D341Med (cell line): Measurements from ENCODE around the gene ROPN1L.

Experiments
- DNase-seq: peaks from one replicate; pipeline ENCODE4 v3.0.0; 2012; ENCODE audit warnings: low spot score

Gene ROPN1L

DNA sequence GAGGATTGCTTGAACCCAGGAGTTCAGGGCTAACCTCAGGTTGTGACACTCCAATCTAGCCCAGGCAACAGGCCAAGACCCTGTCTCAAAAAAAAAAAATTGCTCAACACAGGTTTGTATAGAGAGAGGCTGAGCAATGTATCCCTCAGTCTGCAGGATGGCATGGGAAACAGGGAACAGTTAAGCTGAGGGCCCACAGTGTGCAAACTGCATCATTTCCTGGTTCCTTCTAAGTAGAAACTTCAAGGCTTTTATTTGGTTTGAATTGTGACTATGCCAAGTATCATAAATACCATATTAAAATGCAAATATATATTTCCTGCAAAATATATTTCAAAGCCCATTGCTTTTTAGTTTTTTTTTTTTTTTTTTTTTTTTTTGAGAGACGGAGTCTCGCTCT is 13.7 kb upstream of the ROPN1L start:
- DNase-seq: no peak

- no peak for DNase-seq
Measured at GRCh38 chr5:10431415-10431814, 10.3 kb upstream of the ROPN1L start.

DNA sequence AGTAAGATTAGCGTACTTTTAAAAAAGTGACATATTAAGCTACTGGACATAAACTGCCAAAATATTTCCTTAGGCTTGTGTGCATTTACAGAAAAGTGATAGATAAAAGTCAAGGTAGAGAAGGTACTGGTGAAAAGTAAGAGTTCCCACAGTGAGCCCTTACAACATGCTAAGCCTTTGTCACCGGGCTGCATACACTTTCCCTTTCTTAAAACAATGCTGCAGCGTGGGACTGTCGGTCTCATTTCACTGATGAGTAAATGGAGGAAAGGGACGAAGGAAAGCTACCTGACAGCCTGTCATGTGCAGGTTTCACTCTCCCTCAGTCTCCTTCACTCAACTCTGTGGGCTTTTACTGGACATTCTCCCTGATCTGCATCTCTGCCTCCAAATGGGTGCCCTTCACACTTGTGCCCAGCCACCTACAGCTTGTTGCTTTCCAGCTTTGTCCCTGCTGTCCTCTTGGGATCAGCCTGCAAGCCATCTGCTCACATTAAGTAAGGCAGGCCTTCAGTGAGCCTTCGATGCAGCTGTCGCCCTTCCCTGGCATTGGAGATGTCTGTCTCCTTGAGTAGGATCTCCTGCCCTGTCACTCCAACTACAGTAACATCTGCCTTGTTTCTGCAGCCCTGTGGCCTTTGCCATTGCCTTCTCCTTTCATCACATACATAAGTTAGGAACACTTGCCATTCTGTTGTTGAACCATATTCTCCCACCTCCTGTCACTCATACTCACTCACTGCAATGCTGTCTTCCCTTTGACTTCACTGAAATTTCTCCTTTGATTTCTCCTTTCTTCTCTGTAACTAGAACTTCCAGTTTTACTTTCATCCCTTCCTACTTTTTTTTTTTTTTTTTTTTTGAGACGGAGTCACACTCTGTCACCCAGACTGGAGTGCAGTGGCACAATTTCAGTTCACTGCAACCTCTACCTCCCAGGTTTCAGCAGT is 9.3 kb upstream of the ROPN1L start:
- DNase-seq: peak; percentile 78

GRCh38 chr5:10434392-10434791 is 7.3 kb upstream of the ROPN1L start:
- no peak for DNase-seq

GRCh38 chr5:10438301-10438700 is 3.4 kb upstream of the ROPN1L start:
- no peak for DNase-seq

GRCh38 chr5:10439692-10440091 is 2.0 kb upstream of the ROPN1L start:
- DNase-seq: no peak

DNA sequence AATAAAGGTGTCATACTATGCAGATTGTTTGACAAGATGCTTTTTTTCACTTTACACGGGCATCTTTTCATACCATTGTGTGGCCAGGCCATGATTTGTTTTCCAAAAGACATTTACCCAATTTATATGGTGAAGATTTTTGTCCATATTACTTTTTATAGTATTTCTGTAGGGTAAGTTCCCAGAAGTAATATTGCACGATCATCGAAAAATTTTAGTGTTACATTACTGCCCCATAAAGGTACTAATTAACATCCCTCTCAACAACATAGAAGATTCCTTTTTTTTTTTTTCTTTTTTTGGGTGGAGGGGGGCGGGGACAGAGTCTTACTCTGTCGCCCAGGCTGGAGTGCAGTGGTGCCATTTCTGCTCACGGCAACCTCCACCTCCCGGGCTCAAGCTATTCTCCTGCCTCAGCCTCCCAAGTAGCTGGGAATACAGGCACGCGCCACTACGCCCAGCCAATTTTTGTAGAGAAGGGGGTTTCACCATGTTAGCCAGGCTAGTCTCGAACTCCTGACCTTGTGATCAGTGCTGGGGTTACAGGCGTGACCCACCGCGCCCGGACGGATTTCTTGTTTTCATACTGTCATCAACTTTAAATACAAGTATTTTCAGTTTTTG is 1.2 kb upstream of the ROPN1L start:
- no peak for DNase-seq

DNA sequence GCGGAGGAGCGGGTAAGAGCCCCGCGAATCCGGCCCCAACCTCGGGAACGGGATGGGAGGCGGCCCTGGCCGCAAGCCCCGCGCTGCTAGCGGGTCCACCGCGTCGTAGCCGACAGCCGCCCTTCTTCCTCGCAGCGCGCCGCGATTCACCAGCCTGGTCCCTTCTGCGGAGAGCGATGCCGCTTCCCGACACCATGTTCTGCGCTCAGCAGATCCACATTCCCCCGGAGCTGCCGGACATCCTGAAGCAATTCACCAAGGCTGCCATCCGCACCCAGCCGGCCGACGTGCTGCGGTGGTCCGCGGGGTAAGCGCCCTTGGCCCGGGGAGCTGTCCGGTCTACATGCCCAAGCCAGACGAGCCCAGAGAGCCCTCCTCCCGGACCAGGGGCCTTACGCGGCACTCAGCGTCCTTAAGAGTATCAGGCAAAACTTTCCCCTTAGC is 335 bp downstream of the ROPN1L start:
- no peak for DNase-seq

- DNase-seq: no peak
Measured at GRCh38 chr5:10442576-10442975, 897 bp downstream of the ROPN1L start.

DNA sequence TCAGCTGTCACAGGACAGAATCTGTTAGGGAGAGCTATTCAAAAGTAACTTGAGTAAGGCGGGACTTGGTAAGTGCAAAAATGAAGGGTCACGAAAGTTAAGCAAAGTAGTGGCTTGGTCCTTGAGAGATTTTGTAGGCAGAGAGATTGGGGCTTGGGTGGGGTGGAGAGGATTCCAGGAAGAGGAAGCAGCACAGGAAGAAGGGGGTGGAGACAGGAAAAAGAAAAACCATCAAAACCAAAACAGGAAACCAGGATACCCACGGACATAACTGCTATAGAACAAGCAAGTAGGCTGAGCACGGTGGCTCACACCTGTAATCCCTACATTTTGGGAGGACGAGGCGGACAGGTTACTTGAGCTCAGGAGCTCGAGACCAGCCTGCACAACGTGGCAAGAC is 3.7 kb downstream of the ROPN1L start:
- DNase-seq: no peak

GRCh38 chr5:10446490-10446889 is 4.8 kb downstream of the ROPN1L start:
- no peak for DNase-seq

GRCh38 chr5:10447041-10447440 is 5.4 kb downstream of the ROPN1L start:
- no peak for DNase-seq

- no peak for DNase-seq
Measured at GRCh38 chr5:10448754-10449360, 7.2 kb downstream of the ROPN1L start.

- no peak for DNase-seq
Measured at GRCh38 chr5:10451137-10451824, 9.6 kb downstream of the ROPN1L start.

DNA sequence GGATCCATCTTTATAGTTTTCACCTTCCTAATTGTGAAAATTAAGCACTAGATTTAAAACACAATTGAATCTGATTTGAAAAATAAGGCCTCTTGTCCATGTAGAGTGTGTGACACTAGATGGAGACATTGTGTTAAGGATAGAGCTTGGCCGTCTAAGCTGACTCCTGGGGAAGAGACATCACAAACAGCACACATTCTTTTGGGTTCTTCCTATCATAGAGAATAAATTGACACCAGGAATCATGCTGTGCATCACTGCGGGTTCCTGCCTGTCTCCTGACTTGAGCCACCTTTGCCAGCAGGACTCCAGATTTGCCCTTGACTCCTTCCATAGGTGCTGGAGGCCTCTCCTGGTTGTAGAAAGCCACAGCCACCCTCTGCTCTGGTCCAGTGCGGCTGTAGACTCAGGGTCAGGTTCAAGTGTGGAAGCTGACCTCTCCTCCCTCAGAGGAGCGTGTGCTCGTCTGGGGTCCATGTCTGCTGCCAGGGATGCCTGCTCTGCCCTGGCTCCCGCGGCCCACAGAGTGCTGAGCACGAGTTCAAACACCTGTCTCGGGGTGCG is 11.2 kb downstream of the ROPN1L start:
- DNase-seq: peak; percentile 73

DNA sequence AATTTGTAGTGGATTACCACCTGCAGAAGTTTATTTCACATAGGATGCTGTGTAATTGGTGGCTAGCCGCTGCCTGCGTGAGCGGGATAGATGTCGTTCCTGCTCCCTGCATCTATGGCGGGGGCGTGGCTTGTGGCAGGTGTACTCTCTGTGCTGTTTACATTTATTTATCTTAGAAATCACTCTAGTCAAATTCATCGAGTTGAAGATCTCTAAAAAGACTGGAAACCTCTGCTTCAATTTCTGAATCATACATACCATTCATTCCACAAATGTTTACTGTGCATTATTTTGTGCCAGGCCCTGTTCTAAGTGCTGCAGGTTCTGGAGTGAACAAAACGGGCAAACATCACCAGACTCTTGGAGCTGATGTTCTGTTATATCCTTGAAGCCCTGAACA is 11.9 kb downstream of the ROPN1L start:
- no peak for DNase-seq

- no peak for DNase-seq
Measured at GRCh38 chr5:10454591-10455276, 13.1 kb downstream of the ROPN1L start.

DNA sequence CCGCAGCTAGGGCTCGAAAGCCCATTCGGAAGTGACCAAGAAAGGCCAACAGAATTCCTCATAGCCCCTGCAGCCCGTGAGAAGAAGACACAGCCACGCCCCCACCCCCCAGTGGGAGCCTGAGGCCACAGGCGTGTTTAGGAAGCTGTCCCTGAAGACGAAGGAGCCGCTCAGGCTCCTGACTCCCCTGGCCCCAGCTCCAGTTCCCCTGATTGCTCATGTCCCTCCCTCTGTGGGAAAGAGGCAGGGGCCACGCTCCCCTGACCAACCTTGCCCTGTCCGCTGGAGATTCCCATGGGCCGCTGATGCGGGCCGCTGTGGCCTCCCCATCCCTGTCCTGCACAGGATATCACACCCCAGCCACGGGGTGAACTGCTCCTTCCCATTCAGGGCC is 13.6 kb downstream of the ROPN1L start:
- no peak for DNase-seq

GRCh38 chr5:10456583-10457420 is 15.1 kb downstream of the ROPN1L start:
- no peak for DNase-seq
